ENCODE measurements around the gene PRSS22.

GRCh38 chr16:2811703-2812471 is 46.1 kb downstream of the PRSS22 start:
- TF ChIP-seq, protein P1, sequence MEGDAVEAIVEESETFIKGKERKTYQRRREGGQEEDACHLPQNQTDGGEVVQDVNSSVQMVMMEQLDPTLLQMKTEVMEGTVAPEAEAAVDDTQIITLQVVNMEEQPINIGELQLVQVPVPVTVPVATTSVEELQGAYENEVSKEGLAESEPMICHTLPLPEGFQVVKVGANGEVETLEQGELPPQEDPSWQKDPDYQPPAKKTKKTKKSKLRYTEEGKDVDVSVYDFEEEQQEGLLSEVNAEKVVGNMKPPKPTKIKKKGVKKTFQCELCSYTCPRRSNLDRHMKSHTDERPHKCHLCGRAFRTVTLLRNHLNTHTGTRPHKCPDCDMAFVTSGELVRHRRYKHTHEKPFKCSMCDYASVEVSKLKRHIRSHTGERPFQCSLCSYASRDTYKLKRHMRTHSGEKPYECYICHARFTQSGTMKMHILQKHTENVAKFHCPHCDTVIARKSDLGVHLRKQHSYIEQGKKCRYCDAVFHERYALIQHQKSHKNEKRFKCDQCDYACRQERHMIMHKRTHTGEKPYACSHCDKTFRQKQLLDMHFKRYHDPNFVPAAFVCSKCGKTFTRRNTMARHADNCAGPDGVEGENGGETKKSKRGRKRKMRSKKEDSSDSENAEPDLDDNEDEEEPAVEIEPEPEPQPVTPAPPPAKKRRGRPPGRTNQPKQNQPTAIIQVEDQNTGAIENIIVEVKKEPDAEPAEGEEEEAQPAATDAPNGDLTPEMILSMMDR (IDR thresholded peaks at IDR 0.05) = no peak
- no peak for TF ChIP-seq POLR2A (IDR thresholded peaks at IDR 0.05)

Measured in testis (tissue), 2 donors.